ENCODE data around the gene DLX1. TPM values are rescaled to one million over a fixed set of nuclear protein-coding genes. Genes with fewer than 3 reads are reported as not detected.

Gene DLX1
- total and polyA plus RNA-seq, 9 of the 15 experiments (the other 6 are each of a cell fraction or from before 2014, with no cell fraction given), result 1.9 to 26.2 (median 9.6) TPM

GRCh38 chr2:172084395-172084644 is 987 bp upstream of the DLX1 start (continued):
- TF ChIP-seq E2F8 (IDR thresholded peaks at IDR 0.05; ENCODE audit: low read depth, partially characterized antibody) (no peak), ILF3 (IDR thresholded peaks at IDR 0.05; ENCODE audit: borderline replicate concordance) (no peak), ZBTB33 (CRISPR knock-in tag; IDR thresholded peaks at IDR 0.05) (no peak; the same call in 1 of the 2 replicates), PREB (CRISPR knock-in tag; IDR thresholded peaks at IDR 0.05) (no peak), ZNF740 (CRISPR knock-in tag; IDR thresholded peaks at IDR 0.05) (no peak), ZNF740 (tag; IDR thresholded peaks at IDR 0.05) (no peak), RAD21 (CRISPR knock-in tag; conservative IDR thresholded peaks at IDR 0.05 in 1 of 2, IDR thresholded peaks at IDR 0.05 in 1 of 2) (0 out of 4 replicates have a peak, but pooled peaks of 1 of the 2 experiments have one; percentile 4), CREM (IDR thresholded peaks at IDR 0.05; ENCODE audit: low read depth) (peak; percentile 54; the same call in 1 of the 2 replicates), U2AF2 (optimal IDR thresholded peaks at IDR 0.05; ENCODE audit: low read depth, low read length) (no peak), TEAD2 (tag; IDR thresholded peaks at IDR 0.05) (no peak), CUX1 (CRISPR knock-in tag; IDR thresholded peaks at IDR 0.05) (no peak), BRCA1 (IDR thresholded peaks at IDR 0.05) (no peak), BRCA1 (CRISPR knock-in tag; IDR thresholded peaks at IDR 0.05) (no peak)

All from K562 (cell line).